ENCODE measurements around the gene C6orf120. TPM values are rescaled to one million over a fixed set of nuclear protein-coding genes. Genes with fewer than 3 reads are reported as not detected.

Gene C6orf120
- total RNA-seq, 2 experiments from 2014 or later, result 19.2 to 19.6 TPM

- Mint-ChIP-seq H3K36me3 (ENCODE audit: low read depth) (peaks cover 18% of the 10 kb centered on the region), H3K27me3 (peaks cover 2% of the 10 kb centered on the region), H3K9me3 (no peaks in the 10 kb centered on the region), H3K4me1 (peaks cover 40% of the 10 kb centered on the region), H3K4me3 (peak overlapping the region; percentile 85), H3K27ac (peak overlapping the region; percentile 95)
- CTCF ChIA-PET, result interaction anchor here (0.8 to 2.0 kb wide), 6 partner anchors 14 to 807 kb away, joined by 3 to 14 read pairs (median 3); partner anchors contain the start of genes C6orf120 and WDR27
- peak; percentile 44 for DNase-seq
- POLR2A ChIA-PET, result interaction anchor here (0.8 to 7.1 kb wide), 12 partner anchors 10 to 861 kb away, joined by 3 to 135 read pairs (median 4); partner anchors contain the start of genes C6orf120, DYNLT2, ERMARD and PSMB1
Measured at GRCh38 chr6:169722362-169723199, 20.7 kb downstream of the C6orf120 start.

GRCh38 chr6:169723200-169723909 lies 21.4 kb downstream of the C6orf120 start:
- H3K4me3 Mint-ChIP-seq, result peak overlapping the region; percentile 85
- DNase-seq, result peak; percentile 66
- H3K4me1 Mint-ChIP-seq, result peaks cover 43% of the 10 kb centered on the region
- peaks cover 18% of the 10 kb centered on the region for H3K36me3 Mint-ChIP-seq (ENCODE audit: low read depth)
- POLR2A ChIA-PET, result interaction anchor here (0.6 to 7.1 kb wide), 11 partner anchors 10 to 860 kb away, joined by 3 to 135 read pairs (median 4); partner anchors contain the start of genes C6orf120, DYNLT2, ERMARD and PSMB1
- peaks cover 2% of the 10 kb centered on the region for H3K27me3 Mint-ChIP-seq
- peak overlapping the region; percentile 95 for H3K27ac Mint-ChIP-seq
- no peaks in the 10 kb centered on the region for H3K9me3 Mint-ChIP-seq
- CTCF ChIA-PET, result interaction anchor here (0.8 to 2.0 kb wide), 4 partner anchors 15 to 31 kb away, joined by 3 to 14 read pairs (median 4); partner anchors contain the start of genes C6orf120 and WDR27

GRCh38 chr6:169723991-169724493 lies 22.1 kb downstream of the C6orf120 start:
- Mint-ChIP-seq H3K9me3 (no peaks in the 10 kb centered on the region), H3K4me3 (peak overlapping the region; percentile 63), H3K4me1 (peaks cover 41% of the 10 kb centered on the region), H3K27ac (no peak overlapping the region), H3K27me3 (peaks cover 2% of the 10 kb centered on the region), H3K36me3 (ENCODE audit: low read depth) (peaks cover 16% of the 10 kb centered on the region)
- peak; percentile 43 for DNase-seq
- ChIA-PET POLR2A (interaction anchor here (0.6 to 7.1 kb wide), 9 partner anchors 9 to 860 kb away, joined by 3 to 135 read pairs (median 5); partner anchors contain the start of genes C6orf120, DYNLT2, ERMARD and PSMB1), CTCF (interaction anchor here (1.2 kb wide), 2 partner anchors 16 to 26 kb away, joined by 3 to 6 read pairs; no protein-coding TSS in a partner anchor)

- H3K27ac Mint-ChIP-seq, result peak within 1 kb of the TSS; percentile 95
- ChIA-PET POLR2A (interaction anchor here (0.8 to 7.1 kb wide), 6 partner anchors 10 to 829 kb away, joined by 3 to 135 read pairs (median 14); partner anchors contain the start of genes C6orf120, DYNLT2, ERMARD and PSMB1), CTCF (interaction anchor here (1.1 to 1.5 kb wide), 2 partner anchors 9 to 31 kb away, joined by 3 read pairs; no protein-coding TSS in a partner anchor)
- peaks cover 2% of the 10 kb centered on the region for H3K27me3 Mint-ChIP-seq
- H3K36me3 Mint-ChIP-seq (ENCODE audit: low read depth), result peaks cover 11% of the 10 kb centered on the region
- peak within 1 kb of the TSS; percentile 85 for H3K4me3 Mint-ChIP-seq
- no peaks in the 10 kb centered on the region for H3K9me3 Mint-ChIP-seq
- peaks cover 36% of the 10 kb centered on the region for H3K4me1 Mint-ChIP-seq
- peak; percentile 53 for DNase-seq
Measured at GRCh38 chr6:169724494-169725124, 22.7 kb downstream of the C6orf120 start, which contains the start of gene PHF10. Gene PHF10, minus strand, starts transcription at chr6:169724500. Its CDS starts 569 bp downstream, at chr6:169723931.

- Mint-ChIP-seq H3K4me3 (peak overlapping the region; percentile 77), H3K27ac (peak overlapping the region; percentile 78), H3K9me3 (no peaks in the 10 kb centered on the region), H3K27me3 (peaks cover 2% of the 10 kb centered on the region), H3K36me3 (ENCODE audit: low read depth) (peaks cover 6% of the 10 kb centered on the region), H3K4me1 (peaks cover 31% of the 10 kb centered on the region)
- no peak for DNase-seq
- ChIA-PET POLR2A (interaction anchor here (0.8 to 7.1 kb wide), 5 partner anchors 11 to 34 kb away, joined by 3 to 135 read pairs (median 6); partner anchors contain the start of genes C6orf120, DYNLT2, ERMARD and WDR27), CTCF (interaction anchor here (1.1 to 1.5 kb wide), 2 partner anchors 10 to 30 kb away, joined by 3 read pairs; no protein-coding TSS in a partner anchor)
Measured at GRCh38 chr6:169725125-169726048, 23.5 kb downstream of the C6orf120 start.

- peak overlapping the region; percentile 77 for H3K4me3 Mint-ChIP-seq
- no peaks in the 10 kb centered on the region for H3K9me3 Mint-ChIP-seq
- no peak for DNase-seq
- ChIA-PET CTCF (interaction anchor here (1.1 to 1.5 kb wide), 2 partner anchors 11 to 30 kb away, joined by 3 read pairs; no protein-coding TSS in a partner anchor), POLR2A (interaction anchor here (1.8 to 7.1 kb wide), 3 partner anchors 16 to 24 kb away, joined by 6 to 135 read pairs (median 111); partner anchors contain the start of genes C6orf120, DYNLT2, ERMARD and WDR27)
- H3K4me1 Mint-ChIP-seq, result peaks cover 28% of the 10 kb centered on the region
- peaks cover 2% of the 10 kb centered on the region for H3K27me3 Mint-ChIP-seq
- H3K36me3 Mint-ChIP-seq (ENCODE audit: low read depth), result peaks cover 6% of the 10 kb centered on the region
- H3K27ac Mint-ChIP-seq, result no peak overlapping the region
Measured at GRCh38 chr6:169726049-169726400, 24.1 kb downstream of the C6orf120 start.

GRCh38 chr6:169726963-169727362 lies 25.0 kb downstream of the C6orf120 start:
- no peak for DNase-seq
- Mint-ChIP-seq H3K9me3 (no peaks in the 10 kb centered on the region), H3K36me3 (ENCODE audit: low read depth) (peaks cover 4% of the 10 kb centered on the region), H3K27me3 (peaks cover 2% of the 10 kb centered on the region), H3K4me1 (peaks cover 21% of the 10 kb centered on the region), H3K4me3 (no peak overlapping the region), H3K27ac (no peak overlapping the region)
- CTCF ChIA-PET, result no interaction called here
- POLR2A ChIA-PET, result interaction anchor here (6.7 to 7.1 kb wide), 2 partner anchors 23 to 24 kb away, joined by 111 to 135 read pairs; partner anchors contain the start of genes C6orf120, DYNLT2, ERMARD and WDR27

GRCh38 chr6:169729961-169730360 lies 28.0 kb downstream of the C6orf120 start:
- no peak for DNase-seq
- ChIA-PET POLR2A (no interaction called here), CTCF (no interaction called here)
- H3K4me3 Mint-ChIP-seq, result no peak overlapping the region
- no peak overlapping the region for H3K27ac Mint-ChIP-seq
- H3K9me3 Mint-ChIP-seq, result no peaks in the 10 kb centered on the region
- H3K4me1 Mint-ChIP-seq, result peaks cover 13% of the 10 kb centered on the region
- peaks cover 25% of the 10 kb centered on the region for H3K27me3 Mint-ChIP-seq
- H3K36me3 Mint-ChIP-seq (ENCODE audit: low read depth), result peaks cover 3% of the 10 kb centered on the region

GRCh38 chr6:169738204-169738975 lies 36.5 kb downstream of the C6orf120 start:
- Mint-ChIP-seq H3K27me3 (peaks cover 34% of the 10 kb centered on the region), H3K4me3 (no peak overlapping the region), H3K4me1 (no peaks in the 10 kb centered on the region), H3K36me3 (ENCODE audit: low read depth) (no peaks in the 10 kb centered on the region), H3K27ac (no peak overlapping the region), H3K9me3 (no peaks in the 10 kb centered on the region)
- no peak for DNase-seq
- ChIA-PET POLR2A (no interaction called here), CTCF (no interaction called here)

- DNase-seq, result no peak
- ChIA-PET POLR2A (no interaction called here), CTCF (no interaction called here)
- H3K27ac Mint-ChIP-seq, result no peak overlapping the region
- H3K4me3 Mint-ChIP-seq, result no peak overlapping the region
- peaks cover 28% of the 10 kb centered on the region for H3K27me3 Mint-ChIP-seq
- H3K36me3 Mint-ChIP-seq (ENCODE audit: low read depth), result no peaks in the 10 kb centered on the region
- no peaks in the 10 kb centered on the region for H3K9me3 Mint-ChIP-seq
- H3K4me1 Mint-ChIP-seq, result no peaks in the 10 kb centered on the region
Measured at GRCh38 chr6:169738976-169739529, 37.1 kb downstream of the C6orf120 start.
